K562 treated with DMSO at 1 percent for 48 hours (cell line): ENCODE results near the gene SHMT1. TPM values are rescaled to one million over a fixed set of nuclear protein-coding genes. Genes with fewer than 3 reads are reported as not detected.

ENCODE experiments used
- total RNA-seq: library from RNA; unstranded; fragments of 300-600 nt; gene quantifications from 2 replicates; pipeline ENCODE4 v1.2.3, GENCODE V29; 2022; ENCODE audit warnings: low replicate concordance; ENCODE audit errors: extremely low read depth

The SHMT1 gene
- total RNA-seq: not detected in 2 replicates

DNA sequence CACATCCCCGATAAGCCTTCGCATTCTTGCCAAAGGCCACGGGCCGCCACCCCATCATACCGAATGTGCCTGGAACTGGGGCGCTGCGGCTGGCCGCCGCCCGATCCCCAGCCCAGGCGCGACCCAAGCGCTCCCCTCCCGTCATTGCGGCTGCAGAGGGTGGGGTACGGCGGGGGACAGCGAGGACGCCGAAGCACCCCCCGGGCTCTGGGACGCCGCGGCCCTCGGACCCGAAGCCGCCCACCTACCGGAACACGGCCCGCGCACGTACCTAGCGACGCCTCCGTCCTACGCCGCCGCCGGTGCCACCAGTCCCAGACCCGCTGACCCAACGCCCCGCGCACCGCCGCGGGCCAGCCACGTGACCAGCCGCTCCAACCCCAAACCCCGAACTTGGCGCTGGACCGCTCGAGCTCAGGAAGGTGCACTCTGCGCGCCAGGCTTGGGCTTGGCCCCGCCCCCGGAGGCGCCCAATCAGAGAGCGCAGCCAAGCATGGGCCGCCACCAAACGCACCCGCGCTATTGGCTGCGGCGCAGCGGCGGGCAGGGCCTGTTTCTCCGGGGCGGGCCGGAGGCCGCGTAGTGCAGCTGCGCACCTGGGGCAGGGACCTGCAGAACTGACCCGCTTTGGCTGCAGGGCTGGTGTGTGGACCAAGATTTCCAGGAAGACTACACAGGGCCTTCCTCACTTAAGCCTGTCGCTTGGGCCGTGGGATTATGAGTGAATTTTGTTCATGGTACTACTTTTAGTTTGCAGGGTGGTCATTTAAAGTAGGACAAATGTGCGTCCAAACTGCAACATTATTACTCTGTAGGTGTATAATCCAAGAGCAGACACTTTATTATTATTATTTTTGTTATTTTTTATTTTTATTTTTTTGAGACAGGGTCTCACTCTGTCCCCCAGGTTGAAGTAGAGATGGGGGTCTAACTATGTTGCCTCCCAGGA lies at the start of gene SHMT1:
TSS of gene SHMT1 (minus strand) at position 450 of the 949 bp plus-strand sequence. CDS start 7,569 bp downstream, outside the sequence.

DNA sequence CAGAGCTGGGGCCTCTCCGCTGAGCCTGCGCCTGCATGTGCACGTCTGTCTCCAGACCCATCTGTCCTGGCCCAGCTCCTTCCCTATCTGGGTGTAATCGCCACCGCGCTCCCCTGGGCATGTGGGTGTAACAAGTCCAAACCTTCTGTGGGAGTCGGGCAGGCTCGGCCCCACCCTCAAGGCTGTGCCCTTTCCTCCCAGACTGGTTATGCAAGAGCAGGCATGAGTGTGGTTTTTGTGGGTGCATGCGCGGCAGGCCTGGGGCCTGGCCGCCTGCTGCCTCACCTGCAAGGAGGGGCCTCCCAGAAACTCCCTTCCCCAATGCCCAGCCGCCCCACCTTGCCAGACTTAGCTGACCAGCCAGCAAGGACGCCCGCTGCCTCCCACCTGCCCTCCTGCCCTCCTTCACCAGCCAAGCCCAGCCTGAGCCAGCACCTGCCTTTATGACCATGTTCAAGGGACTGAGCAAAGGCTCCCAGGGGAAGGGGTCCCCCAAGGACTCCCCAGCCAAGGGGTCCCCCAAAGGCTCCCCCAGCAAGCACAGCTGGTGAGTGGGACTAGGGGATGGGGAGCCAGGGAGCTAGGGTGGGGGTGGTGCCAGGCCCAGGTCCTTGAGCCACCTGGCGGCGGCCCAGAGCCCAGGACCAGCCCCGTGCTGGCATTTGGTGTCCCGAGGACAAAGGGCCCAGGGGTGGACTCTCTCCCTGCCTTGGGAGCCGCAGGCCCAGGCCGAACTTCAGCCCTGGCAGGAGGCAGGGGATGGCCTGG lies 14.3 kb upstream of the SHMT1 start, which contains the start of gene EVPLL:
TSS of gene EVPLL (plus strand) at position 342 of the 768 bp plus-strand sequence. CDS start 3,160 bp downstream, outside the sequence.

DNA sequence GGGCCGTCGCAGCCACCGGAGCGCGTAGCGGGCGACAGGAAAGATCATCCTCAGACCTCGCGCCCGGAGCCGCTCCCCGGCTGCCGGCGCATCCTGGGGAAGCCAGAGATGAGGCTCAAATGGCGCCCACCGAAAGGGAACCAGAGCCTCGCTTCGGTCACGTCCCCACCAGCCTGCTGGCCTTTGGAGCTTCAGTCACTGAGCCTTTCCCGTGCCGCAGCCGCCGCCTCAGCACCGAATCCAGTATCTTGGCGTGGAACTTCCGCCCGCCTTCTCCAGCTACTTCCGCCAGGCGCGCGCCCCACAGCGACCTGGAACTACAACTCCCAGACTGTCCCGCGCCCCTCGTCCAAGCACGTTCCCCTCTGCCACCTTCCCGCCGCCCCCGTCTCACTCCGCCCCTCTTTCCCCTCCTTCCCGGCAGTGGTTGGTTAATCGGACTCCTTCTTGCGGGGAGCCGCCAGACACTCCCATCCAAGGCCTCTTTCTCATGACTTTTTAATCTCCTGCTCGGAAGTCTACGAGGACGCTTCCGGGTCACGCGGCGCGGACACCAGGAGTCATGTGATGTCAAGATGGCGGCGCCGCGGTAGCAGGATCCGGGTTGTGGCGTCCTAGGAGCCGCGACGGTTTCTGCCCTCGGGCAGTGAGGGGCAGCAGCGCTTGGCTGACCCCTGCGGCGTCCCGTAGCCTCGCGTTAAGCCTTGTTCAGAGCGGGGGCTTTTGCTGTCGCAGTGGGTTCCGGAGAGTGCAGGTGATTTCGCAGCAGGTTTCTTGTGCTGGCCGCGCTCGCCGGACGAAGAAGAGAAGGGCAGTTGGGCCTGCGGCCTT lies 48.4 kb downstream of the SHMT1 start, which contains the start of the genes SMCR8 and TOP3A:
TSS of gene SMCR8 (plus strand) at position 563 of the 831 bp plus-strand sequence. CDS start 497 bp downstream, outside the sequence.
TSS of gene TOP3A (minus strand) at position 264 of the 831 bp plus-strand sequence. CDS start at position 48, 216 bp downstream.

Other genes with a start within 250 kb of the SHMT1 start
- not detected in 2 replicates for gene ALKBH5, start 179.7 kb downstream of the SHMT1 start, total RNA-seq
- gene LLGL1, start 137.9 kb downstream of the SHMT1 start, total RNA-seq: not detected in 2 replicates
- gene FLII, start 104.8 kb downstream of the SHMT1 start, total RNA-seq: 710 TPM in 1 of 2 replicates, not detected in the other
- gene MIEF2, start 102.9 kb downstream of the SHMT1 start, total RNA-seq: not detected in 2 replicates
- 176 TPM in 1 of 2 replicates, not detected in the other for gene TOP3A, start 48.6 kb downstream of the SHMT1 start, total RNA-seq
- not detected in 2 replicates for gene SMCR8, start 48.3 kb downstream of the SHMT1 start, total RNA-seq
- gene EVPLL, start 14.2 kb upstream of the SHMT1 start, total RNA-seq: not detected in 2 replicates
- gene LGALS9C, start 113.2 kb upstream of the SHMT1 start, total RNA-seq: not detected in 2 replicates